ENCODE measurements around the gene ASCL1.
A peak's percentile ranks its signal among the peaks of the same experiment; 100 is the strongest.

Gene ASCL1

GRCh38 chr12:102957339-102958050 lies at the start of gene ASCL1:
Gene ASCL1 (plus strand): TSS chr12:102957674. CDS start chr12:102958245, 571 bp downstream.
- DNase-seq, result no peak

DNA sequence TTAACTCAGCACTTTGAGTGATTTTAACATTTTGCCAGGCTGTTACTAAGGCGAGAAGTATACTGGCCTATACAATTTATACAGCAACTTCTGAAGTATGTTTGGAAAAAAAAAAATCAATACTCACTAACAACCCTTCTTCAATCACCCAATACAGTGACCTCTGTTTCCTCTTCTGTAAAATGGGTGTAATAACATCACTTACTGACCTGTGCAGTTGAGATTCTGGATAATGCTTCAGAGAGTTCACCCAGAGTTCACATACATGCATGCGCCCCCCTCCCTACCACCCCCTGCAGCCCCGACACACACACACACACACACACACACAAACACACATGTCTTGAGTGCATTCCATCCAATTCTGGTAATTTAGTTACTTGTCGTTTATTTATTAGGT lies 49.6 kb upstream of the ASCL1 start:
- no peak for DNase-seq

GRCh38 chr12:102910137-102910536 lies 47.3 kb upstream of the ASCL1 start:
- DNase-seq, result no peak

DNA sequence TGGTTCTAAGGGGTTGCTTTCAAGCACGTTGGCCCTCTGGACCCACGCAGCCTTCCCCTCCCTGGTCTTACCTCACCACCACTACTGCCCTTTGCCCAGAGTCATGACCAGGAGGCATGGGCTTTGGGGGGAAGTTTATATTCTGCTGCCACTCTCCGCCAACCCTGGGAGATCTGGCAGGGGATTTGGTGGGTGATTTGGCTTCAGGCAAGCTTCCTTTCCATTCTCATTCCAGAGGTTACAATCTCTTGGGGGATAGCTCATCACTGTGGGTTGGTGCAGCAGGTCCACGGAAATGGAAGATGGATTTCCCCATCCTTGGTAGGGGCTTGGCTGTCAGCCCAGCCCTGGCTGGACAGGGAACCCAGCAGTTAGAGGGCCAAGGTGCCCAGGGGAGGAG lies 46.7 kb upstream of the ASCL1 start:
- no peak for DNase-seq

DNA sequence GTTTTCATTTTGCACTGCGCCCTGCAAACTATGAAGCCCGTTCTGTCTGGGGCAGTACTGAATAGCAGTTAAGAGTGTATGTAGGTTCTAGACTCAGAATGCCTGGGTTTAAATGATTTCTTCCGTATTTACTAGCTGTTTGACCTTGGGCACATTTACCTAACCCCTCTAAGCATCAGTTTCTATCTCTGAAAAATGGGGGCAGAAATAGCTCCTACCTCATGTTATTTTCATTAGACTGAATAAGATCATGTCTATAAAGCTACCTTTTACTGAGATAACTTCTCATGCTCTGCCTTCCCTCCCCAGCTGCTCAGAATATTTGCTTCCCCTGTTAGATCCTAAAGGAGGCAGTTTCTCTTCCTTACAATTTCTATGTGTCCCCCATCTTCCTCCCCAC lies 46.2 kb upstream of the ASCL1 start:
- no peak for DNase-seq

- no peak for DNase-seq
Measured at GRCh38 chr12:102912258-102912657, 45.2 kb upstream of the ASCL1 start.

- DNase-seq, result no peak
Measured at GRCh38 chr12:102913453-102914226, 43.8 kb upstream of the ASCL1 start.

DNA sequence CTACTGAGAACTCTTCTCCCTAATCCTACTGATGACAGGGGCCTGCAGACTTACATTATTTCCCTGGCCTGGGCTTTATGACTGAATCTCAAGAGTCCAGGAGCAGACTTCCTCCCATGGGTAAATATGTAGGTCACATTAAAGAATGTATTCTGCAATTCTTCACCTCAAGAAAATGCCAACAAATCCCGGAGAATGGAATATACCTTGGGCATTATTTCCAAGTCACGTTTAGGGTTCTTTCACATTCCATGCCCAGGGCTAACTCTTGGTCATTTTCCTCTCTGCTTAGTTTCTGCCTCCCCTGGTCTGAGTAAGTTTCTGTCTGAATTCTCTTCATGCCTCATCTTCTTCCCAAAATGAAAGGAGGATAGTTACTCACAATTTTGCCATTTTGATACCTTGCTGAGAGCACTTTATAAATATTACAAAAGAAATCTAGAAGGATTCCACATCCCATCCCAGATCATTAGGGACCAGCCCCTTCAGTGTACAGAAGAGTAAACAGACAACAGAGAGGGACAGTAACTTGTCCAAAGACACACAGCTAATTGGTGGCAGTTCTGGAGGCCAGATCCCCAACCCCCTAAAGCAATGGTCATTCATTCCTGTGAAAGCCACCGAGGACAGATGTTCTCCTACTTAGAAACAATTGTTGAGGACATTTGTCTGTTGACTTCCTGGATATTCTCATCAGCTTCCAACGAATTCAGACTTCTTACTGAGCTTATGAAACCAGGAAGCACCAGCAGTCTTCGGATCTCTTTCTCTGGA lies 41.0 kb upstream of the ASCL1 start:
- DNase-seq, result no peak

- DNase-seq, result peak in 2 of 6 experiments; percentile 1 to 18
Measured at GRCh38 chr12:102917026-102917787, 40.3 kb upstream of the ASCL1 start, which contains the start of gene PAH. Gene PAH (minus strand): TSS chr12:102917244. CDS start chr12:102917130, 114 bp downstream.

DNA sequence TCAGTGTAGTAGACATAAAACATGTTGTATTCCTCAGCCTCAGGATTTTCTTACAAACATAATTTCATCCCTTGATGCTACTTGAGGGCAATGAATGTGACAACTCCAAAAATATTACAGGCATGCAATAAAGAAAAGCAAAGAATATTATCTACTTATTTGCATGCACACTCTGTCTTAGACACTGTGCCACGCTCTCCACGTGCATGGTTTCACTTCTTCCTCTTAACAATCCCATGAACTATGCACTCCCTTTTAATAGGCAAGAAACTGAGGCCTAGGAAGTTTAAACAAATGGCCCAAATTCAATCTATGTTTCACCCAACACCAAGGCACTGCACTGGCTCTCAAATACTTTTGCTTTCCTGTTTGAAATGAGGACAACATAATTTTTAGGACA lies 38.6 kb upstream of the ASCL1 start:
- DNase-seq, result no peak

DNA sequence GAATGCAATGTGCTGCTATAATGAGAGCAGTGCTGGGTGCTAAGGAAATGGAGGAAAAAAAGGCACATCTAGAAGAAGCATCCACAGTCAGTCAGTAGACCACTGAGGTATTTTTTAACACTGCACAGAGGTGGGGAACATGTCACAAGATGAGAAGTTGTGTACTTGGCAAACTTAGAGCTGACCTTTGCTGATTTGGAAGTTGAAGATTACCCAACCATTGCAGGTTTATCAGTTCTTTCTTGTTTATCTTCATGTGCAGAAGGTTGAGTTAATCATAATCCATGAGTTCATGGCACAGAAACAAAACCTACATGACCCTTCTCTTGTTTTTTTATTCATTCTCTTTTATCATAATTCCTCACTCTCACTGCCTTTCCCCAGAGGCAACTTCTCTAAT lies 37.2 kb upstream of the ASCL1 start:
- DNase-seq, result no peak

GRCh38 chr12:102921240-102921639 lies 36.2 kb upstream of the ASCL1 start:
- DNase-seq, result no peak

DNA sequence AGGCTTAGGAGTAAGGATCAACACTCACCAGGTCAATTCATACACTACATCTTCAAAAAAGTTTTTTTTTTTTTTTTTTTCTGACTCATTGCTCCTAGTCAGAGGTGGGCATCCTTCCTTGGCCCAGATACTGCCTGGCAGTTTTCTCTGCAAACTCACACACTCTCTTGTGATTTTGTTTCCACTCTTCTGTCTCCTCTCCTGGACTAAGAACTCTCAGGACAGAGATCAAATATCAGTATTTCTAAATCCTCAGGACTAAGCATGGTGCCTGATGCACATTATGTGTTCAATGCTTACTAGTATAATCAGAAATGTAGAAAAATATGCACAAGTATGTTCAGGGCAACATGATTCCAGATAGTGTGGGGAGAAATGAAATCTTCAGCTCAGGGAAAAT lies 30.3 kb upstream of the ASCL1 start:
- no peak for DNase-seq

GRCh38 chr12:102933168-102933567 lies 24.3 kb upstream of the ASCL1 start:
- DNase-seq, result no peak

GRCh38 chr12:102939059-102939458 lies 18.4 kb upstream of the ASCL1 start:
- no peak for DNase-seq

- DNase-seq, result no peak
Measured at GRCh38 chr12:102939670-102940222, 17.7 kb upstream of the ASCL1 start.

- DNase-seq, result no peak
Measured at GRCh38 chr12:102946042-102946441, 11.4 kb upstream of the ASCL1 start.

DNA sequence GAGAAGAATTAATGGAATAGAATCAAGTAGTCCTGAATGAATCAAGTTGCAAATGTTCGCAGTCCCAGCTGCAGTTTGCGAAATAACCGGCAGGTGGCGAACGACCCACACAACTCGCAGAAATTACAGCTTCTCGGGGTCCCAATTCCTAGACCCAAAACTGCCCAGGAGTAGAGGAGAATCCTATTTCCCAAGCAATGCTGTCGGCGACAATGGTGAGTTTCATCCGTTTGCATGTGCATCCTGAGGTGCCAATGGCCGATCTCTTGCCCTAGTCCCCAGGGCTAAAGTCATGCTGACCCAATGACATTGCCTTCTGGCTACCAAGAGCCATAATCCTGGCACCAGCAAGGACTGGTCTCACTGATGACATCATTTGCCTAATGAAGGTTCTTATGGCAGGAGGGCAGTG lies 8.5 kb upstream of the ASCL1 start:
- DNase-seq, result peak in 5 of 6 experiments; percentile 16 to 54 (median 34)

DNA sequence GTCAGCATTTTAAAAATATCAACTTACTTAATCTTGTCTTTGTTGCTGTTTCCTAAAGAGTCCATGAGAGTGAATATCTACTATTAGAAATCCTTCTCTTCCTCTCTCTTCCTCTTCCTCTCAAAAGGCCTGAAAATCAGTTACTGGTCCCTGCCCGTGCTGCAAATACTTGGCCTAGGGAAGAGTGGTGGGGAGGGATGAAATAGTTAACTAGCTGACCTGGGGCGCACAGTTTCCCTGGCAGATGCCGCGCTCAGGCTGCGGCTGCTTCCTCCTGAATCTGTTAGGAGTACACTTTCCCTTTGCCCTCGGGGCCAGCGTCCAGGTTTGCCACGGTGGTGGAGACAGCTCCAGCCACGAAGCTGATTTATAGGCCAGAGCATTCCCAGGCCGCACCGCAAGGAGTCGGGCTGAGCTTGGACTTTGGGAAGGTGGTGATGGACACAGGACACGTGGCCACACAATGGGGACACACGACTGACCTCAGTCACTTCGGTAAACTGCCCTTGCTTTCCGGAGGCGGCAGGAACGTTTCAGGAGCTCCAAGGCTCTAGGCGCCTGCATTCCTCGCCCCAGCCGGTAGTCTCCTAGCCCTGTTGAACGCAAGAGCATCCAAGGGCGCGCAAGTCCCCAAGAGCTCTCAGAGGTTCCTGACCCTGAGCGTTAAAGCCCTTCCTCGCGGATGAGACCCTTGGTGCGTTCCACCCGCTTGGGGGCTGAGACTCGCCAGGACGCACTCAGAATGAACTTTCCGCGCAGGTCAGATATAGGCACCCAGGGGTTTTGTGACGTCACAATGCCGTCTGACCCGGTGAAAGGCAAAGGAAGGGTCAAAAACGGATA lies 7.1 kb upstream of the ASCL1 start:
- DNase-seq, result no peak

- no peak for DNase-seq
Measured at GRCh38 chr12:102950950-102951619, 6.4 kb upstream of the ASCL1 start.

- DNase-seq, result no peak
Measured at GRCh38 chr12:102951841-102952240, 5.6 kb upstream of the ASCL1 start.
